Activated T-helper 9 cell treated with anti-CD3 and anti-CD28 coated beads, Interleukin-2, amount 50 U/mL, for 16 hours (primary cell): ENCODE measurements around the gene LCE1A.
A peak's percentile ranks its signal among the peaks of the same experiment; 100 is the strongest.

Experiments used
- DNase-seq: peaks from one replicate; pipeline ENCODE4 v3.0.0-alpha.2; 2020; ENCODE audit warnings: low read depth

LCE1A gene

GRCh38 chr1:152827173-152827572 lies at the start of gene LCE1A:
LCE1A (plus strand) TSS chr1:152827473; CDS start chr1:152827473, 0 bp downstream.
- no peak for DNase-seq

GRCh38 chr1:152777510-152778137 lies 49.6 kb upstream of the LCE1A start:
- DNase-seq: no peak

- no peak for DNase-seq
Measured at GRCh38 chr1:152783095-152783494, 44.2 kb upstream of the LCE1A start.

- DNase-seq: no peak
Measured at GRCh38 chr1:152786077-152786476, 41.2 kb upstream of the LCE1A start, which contains the start of gene LCE1E. LCE1E (plus strand) TSS chr1:152786257; CDS start chr1:152787300, 1,043 bp downstream.

- DNase-seq: no peak
Measured at GRCh38 chr1:152795686-152796085, 31.6 kb upstream of the LCE1A start.

- DNase-seq: no peak
Measured at GRCh38 chr1:152796421-152796820, 30.9 kb upstream of the LCE1A start, which contains the start of gene LCE1D. LCE1D (plus strand) TSS chr1:152796721; CDS start chr1:152797795, 1,074 bp downstream.

GRCh38 chr1:152801333-152801732 lies 25.9 kb upstream of the LCE1A start:
- DNase-seq: no peak

GRCh38 chr1:152806576-152806975 lies 20.7 kb upstream of the LCE1A start, which contains the start of gene LCE1C:
LCE1C (minus strand) TSS chr1:152806651; CDS start chr1:152805478, 1,173 bp downstream.
- DNase-seq: no peak

GRCh38 chr1:152811050-152811449 lies 16.2 kb upstream of the LCE1A start:
- DNase-seq: no peak

GRCh38 chr1:152811671-152812070 lies 15.6 kb upstream of the LCE1A start, which contains the start of gene LCE1B:
LCE1B (plus strand) TSS chr1:152811971; CDS start chr1:152812447, 476 bp downstream.
- no peak for DNase-seq

GRCh38 chr1:152817309-152817708 lies 10.0 kb upstream of the LCE1A start:
- DNase-seq: no peak

GRCh38 chr1:152823294-152823693 lies 4.0 kb upstream of the LCE1A start:
- no peak for DNase-seq

GRCh38 chr1:152824964-152825363 lies 2.3 kb upstream of the LCE1A start:
- DNase-seq: no peak

GRCh38 chr1:152836870-152837269 lies 9.6 kb downstream of the LCE1A start:
- no peak for DNase-seq

- no peak for DNase-seq
Measured at GRCh38 chr1:152842556-152842955, 15.3 kb downstream of the LCE1A start, which contains the start of gene LCE6A. LCE6A (plus strand) TSS chr1:152842856; CDS start chr1:152843521, 665 bp downstream.

- DNase-seq: no peak
Measured at GRCh38 chr1:152855661-152856060, 28.4 kb downstream of the LCE1A start.

GRCh38 chr1:152858062-152858461 lies 30.8 kb downstream of the LCE1A start:
- DNase-seq: no peak

GRCh38 chr1:152859696-152860095 lies 32.4 kb downstream of the LCE1A start, which contains the start of gene LCE7A:
LCE7A (plus strand) TSS chr1:152859996; CDS start chr1:152860698, 702 bp downstream.
- DNase-seq: no peak

- DNase-seq: no peak
Measured at GRCh38 chr1:152860129-152860528, 32.9 kb downstream of the LCE1A start.

GRCh38 chr1:152861374-152861773 lies 34.1 kb downstream of the LCE1A start:
- DNase-seq: no peak

GRCh38 chr1:152864443-152864842 lies 37.2 kb downstream of the LCE1A start:
- no peak for DNase-seq

GRCh38 chr1:152866321-152866720 lies 39.0 kb downstream of the LCE1A start:
- DNase-seq: no peak

- peak; percentile 30 for DNase-seq
Measured at GRCh38 chr1:152869808-152870419, 42.6 kb downstream of the LCE1A start.
